Measurements from ENCODE around the gene SYT15.

DNA sequence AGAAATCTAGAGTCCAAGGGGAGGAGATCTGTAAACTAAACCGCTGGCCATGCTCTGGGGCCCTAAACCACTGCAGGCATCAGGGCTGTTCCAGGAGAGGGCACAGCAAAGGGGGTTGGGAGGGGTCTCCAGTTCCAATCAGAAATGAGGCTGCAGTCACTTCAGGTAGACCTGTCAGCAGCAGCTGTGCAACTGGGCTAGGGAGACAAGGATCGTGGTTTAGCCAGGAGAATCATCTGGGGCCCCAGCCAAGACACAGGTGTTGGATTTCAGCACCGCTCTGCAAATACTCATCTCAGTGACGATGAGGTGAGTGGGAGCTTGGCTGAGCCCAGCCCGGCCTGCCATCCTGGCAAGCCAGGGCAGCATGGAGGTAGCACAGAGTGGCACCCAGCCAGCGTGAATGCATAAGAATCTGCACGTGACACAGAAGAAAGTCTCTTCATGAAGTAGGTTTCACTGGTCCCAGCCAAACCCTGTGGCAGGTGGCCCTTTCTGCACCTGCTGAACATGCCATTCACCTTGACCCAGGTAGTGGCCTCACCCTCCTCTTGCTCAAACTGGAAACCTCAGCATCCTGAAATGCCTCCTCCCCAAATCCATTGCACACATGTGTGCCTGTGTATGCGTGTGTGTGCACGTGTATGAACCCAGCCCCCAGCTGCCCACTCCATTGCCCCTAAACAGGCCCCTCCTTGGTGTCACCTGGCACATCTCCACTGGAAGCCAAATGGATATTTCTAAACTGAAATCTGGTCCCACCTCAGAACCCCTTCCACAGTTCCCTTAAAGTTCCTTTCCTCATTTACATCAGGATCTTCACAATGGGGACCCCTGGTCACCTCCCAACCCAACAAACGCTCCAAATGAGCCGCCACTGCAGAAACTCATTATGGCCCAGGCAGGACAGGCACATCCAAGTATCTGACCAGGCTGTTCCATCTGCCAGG, 32.1 kb upstream of the SYT15 start:
- TF ChIP-seq EZH2phosphoT487 (IDR thresholded peaks at IDR 0.05; ENCODE audit: borderline replicate concordance, low read depth) (no peak), MEF2A (IDR thresholded peaks at IDR 0.05; ENCODE audit: borderline replicate concordance, low read depth) (no peak), JUND (IDR thresholded peaks at IDR 0.05) (no peak), RCOR1 (IDR thresholded peaks at IDR 0.05; ENCODE audit: low read length) (no peak), EP300 (IDR thresholded peaks at IDR 0.05; ENCODE audit: borderline replicate concordance in 1 of 2, low read depth in 1 of 2, low read length in 1 of 2) (no peak), FOXM1 (IDR thresholded peaks at IDR 0.05; ENCODE audit: low read depth) (no peak), GATA2 (CRISPR knock-in tag; IDR thresholded peaks at IDR 0.05) (no peak), ZBTB33 (IDR thresholded peaks at IDR 0.05; ENCODE audit: borderline replicate concordance, low read depth) (no peak), USF1 (IDR thresholded peaks at IDR 0.05; ENCODE audit: borderline replicate concordance, low read depth) (no peak), USF2 (IDR thresholded peaks at IDR 0.05; ENCODE audit: borderline replicate concordance, low read depth, low read length) (no peak)
- TF ChIP-seq, protein P1, sequence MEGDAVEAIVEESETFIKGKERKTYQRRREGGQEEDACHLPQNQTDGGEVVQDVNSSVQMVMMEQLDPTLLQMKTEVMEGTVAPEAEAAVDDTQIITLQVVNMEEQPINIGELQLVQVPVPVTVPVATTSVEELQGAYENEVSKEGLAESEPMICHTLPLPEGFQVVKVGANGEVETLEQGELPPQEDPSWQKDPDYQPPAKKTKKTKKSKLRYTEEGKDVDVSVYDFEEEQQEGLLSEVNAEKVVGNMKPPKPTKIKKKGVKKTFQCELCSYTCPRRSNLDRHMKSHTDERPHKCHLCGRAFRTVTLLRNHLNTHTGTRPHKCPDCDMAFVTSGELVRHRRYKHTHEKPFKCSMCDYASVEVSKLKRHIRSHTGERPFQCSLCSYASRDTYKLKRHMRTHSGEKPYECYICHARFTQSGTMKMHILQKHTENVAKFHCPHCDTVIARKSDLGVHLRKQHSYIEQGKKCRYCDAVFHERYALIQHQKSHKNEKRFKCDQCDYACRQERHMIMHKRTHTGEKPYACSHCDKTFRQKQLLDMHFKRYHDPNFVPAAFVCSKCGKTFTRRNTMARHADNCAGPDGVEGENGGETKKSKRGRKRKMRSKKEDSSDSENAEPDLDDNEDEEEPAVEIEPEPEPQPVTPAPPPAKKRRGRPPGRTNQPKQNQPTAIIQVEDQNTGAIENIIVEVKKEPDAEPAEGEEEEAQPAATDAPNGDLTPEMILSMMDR (IDR thresholded peaks at IDR 0.05): no peak
- TF ChIP-seq, protein P2, sequence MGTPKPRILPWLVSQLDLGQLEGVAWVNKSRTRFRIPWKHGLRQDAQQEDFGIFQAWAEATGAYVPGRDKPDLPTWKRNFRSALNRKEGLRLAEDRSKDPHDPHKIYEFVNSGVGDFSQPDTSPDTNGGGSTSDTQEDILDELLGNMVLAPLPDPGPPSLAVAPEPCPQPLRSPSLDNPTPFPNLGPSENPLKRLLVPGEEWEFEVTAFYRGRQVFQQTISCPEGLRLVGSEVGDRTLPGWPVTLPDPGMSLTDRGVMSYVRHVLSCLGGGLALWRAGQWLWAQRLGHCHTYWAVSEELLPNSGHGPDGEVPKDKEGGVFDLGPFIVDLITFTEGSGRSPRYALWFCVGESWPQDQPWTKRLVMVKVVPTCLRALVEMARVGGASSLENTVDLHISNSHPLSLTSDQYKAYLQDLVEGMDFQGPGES (IDR thresholded peaks at IDR 0.05; ENCODE audit: low read depth, low read length): no peak
